HEK293 (cell line): ENCODE measurements around the gene LMBR1.

Experiments
- CTCF ChIA-PET: fragments of 350-600 bp; formaldehyde crosslinking; extraction: SDS; loops from one replicate; lab custom pipeline; 2021; ENCODE audit warnings: antibody characterized with exemption; lab: Yijun Ruan, JAX
- POLR2A ChIA-PET: fragments of 300-600 bp; formaldehyde crosslinking; extraction: SDS; loops from one replicate; lab custom pipeline; 2020; ENCODE audit warnings: antibody characterized with exemption, inconsistent platforms; lab: Yijun Ruan, JAX
- H3K27ac ChIP-seq: fragments of 200-500 bp; sonication (Bioruptor generic); 2 replicates; pipeline ENCODE4 v1.5.1; 2014; ENCODE audit warnings: low read depth, low read length, control low read depth, inconsistent platforms; ENCODE audit errors: extremely low read depth
- H3K36me3 ChIP-seq, 2 experiments: fragments of 200-500 bp in 1 of 2; sonication (Bioruptor generic) in 1 of 2; 1 replicate in 1 of 2; 2 replicates in 1 of 2; pipeline ENCODE4 v1.5.1; 2014 to 2017; ENCODE audit warnings: inconsistent platforms in 2 of 2, low read length in 2 of 2; ENCODE audit not compliant: control insufficient read depth in 2 of 2, insufficient read depth in 1 of 2
- H3K4me1 ChIP-seq: fragments of 200-500 bp; sonication (Bioruptor generic); 2 replicates; pipeline ENCODE4 v1.5.1; 2014; ENCODE audit warnings: mild to moderate bottlenecking, low read length, inconsistent platforms; ENCODE audit not compliant: control insufficient read depth, insufficient read depth
- H3K4me3 ChIP-seq: 2 replicates; pipeline ENCODE4 v1.5.1; 2011; ENCODE audit warnings: low read depth, mild to moderate bottlenecking, control low read depth, low read length, moderate library complexity
- H3K9me3 ChIP-seq: fragments of 200-500 bp; sonication (Bioruptor generic); 2 replicates; pipeline ENCODE4 v1.5.1; 2014; ENCODE audit warnings: low read depth, low read length, inconsistent platforms; ENCODE audit not compliant: control insufficient read depth, insufficient read depth
- KLF17 ChIP-seq: fragments of 450-650 bp; formaldehyde crosslinking; IDR thresholded peaks from 2 replicates; pipeline ENCODE4 v1.5.1; 2016; ENCODE audit warnings: missing biosample characterization, missing genetic modification characterization
- PATZ1 ChIP-seq: fragments of 450-650 bp; formaldehyde crosslinking; IDR thresholded peaks from 2 replicates; pipeline ENCODE4 v1.5.1; 2016; ENCODE audit warnings: missing biosample characterization, missing genetic modification characterization
- REST ChIP-seq: fragments of 450-650 bp; formaldehyde crosslinking; IDR thresholded peaks from 2 replicates; pipeline ENCODE4 v1.5.1; 2016; ENCODE audit warnings: missing biosample characterization, missing genetic modification characterization
- ZBTB1 ChIP-seq: fragments of 450-650 bp; formaldehyde crosslinking; IDR thresholded peaks from 2 replicates; pipeline ENCODE4 v1.5.1; 2016; ENCODE audit warnings: missing biosample characterization, missing genetic modification characterization
- ZBTB10 ChIP-seq: fragments of 450-650 bp; formaldehyde crosslinking; IDR thresholded peaks from 2 replicates; pipeline ENCODE4 v1.5.1; 2016; ENCODE audit warnings: missing biosample characterization, missing genetic modification characterization
- ZBTB21 ChIP-seq: fragments of 450-650 bp; formaldehyde crosslinking; IDR thresholded peaks from 2 replicates; pipeline ENCODE4 v1.5.1; 2017; ENCODE audit warnings: missing biosample characterization, missing genetic modification characterization
- ZNF133 ChIP-seq: fragments of 450-650 bp; formaldehyde crosslinking; IDR thresholded peaks from 2 replicates; pipeline ENCODE4 v1.5.1; 2016; ENCODE audit warnings: missing biosample characterization, missing genetic modification characterization
- ZNF2 ChIP-seq: fragments of 450-650 bp; formaldehyde crosslinking; IDR thresholded peaks from 2 replicates; pipeline ENCODE4 v1.5.1; 2016; ENCODE audit warnings: missing biosample characterization, missing genetic modification characterization
- ZNF214 ChIP-seq: fragments of 450-650 bp; formaldehyde crosslinking; IDR thresholded peaks from 2 replicates; pipeline ENCODE4 v1.5.1; 2017; ENCODE audit warnings: missing biosample characterization, mild to moderate bottlenecking, missing genetic modification characterization, borderline replicate concordance
- ZNF354C ChIP-seq: fragments of 450-650 bp; formaldehyde crosslinking; IDR thresholded peaks from 2 replicates; pipeline ENCODE4 v1.5.1; 2016; ENCODE audit warnings: missing biosample characterization, missing genetic modification characterization, low read depth, borderline replicate concordance
- ZNF433 ChIP-seq: fragments of 450-650 bp; formaldehyde crosslinking; IDR thresholded peaks from 2 replicates; pipeline ENCODE4 v1.5.1; 2016; ENCODE audit warnings: missing biosample characterization, missing genetic modification characterization, low read depth
- ZNF585B ChIP-seq: fragments of 450-650 bp; formaldehyde crosslinking; IDR thresholded peaks from 2 replicates; pipeline ENCODE4 v1.5.1; 2016; ENCODE audit warnings: missing biosample characterization, missing genetic modification characterization
- ZNF645 ChIP-seq: fragments of 450-650 bp; formaldehyde crosslinking; IDR thresholded peaks from 2 replicates; pipeline ENCODE4; 2016; ENCODE audit warnings: missing biosample characterization, missing genetic modification characterization
- ZNF677 ChIP-seq: fragments of 450-650 bp; IDR thresholded peaks from 2 replicates; pipeline ENCODE4 v1.5.0; 2018; ENCODE audit warnings: missing biosample characterization, mild to moderate bottlenecking, missing genetic modification characterization, moderate library complexity
- ZNF707 ChIP-seq: fragments of 450-650 bp; formaldehyde crosslinking; IDR thresholded peaks from 2 replicates; pipeline ENCODE4 v1.5.1; 2016; ENCODE audit warnings: missing biosample characterization, missing genetic modification characterization
- ZNF747 ChIP-seq: fragments of 450-650 bp; formaldehyde crosslinking; IDR thresholded peaks from 2 replicates; pipeline ENCODE4 v1.5.1; 2016; ENCODE audit warnings: missing biosample characterization, missing genetic modification characterization
- ZNF830 ChIP-seq: fragments of 450-650 bp; IDR thresholded peaks from 2 replicates; pipeline ENCODE4 v1.5.0; 2018; ENCODE audit warnings: missing biosample characterization, missing genetic modification characterization, low read depth, mild to moderate bottlenecking, moderate library complexity

The LMBR1 gene

GRCh38 chr7:156651474-156651873 is 241.5 kb downstream of the LMBR1 start:
- Histone ChIP-seq H3K36me3 (peaks cover 0 to 10% of the 10 kb centered on the region in 2 experiments; a peak in 1 of 3 replicates), H3K27ac (no peak overlapping the region), H3K4me1 (no peaks in the 10 kb centered on the region), H3K9me3 (no peaks in the 10 kb centered on the region), H3K4me3 (no peak overlapping the region)
- ChIA-PET POLR2A (no interaction called here), CTCF (interaction anchor here (0.9 kb wide), 1 partner anchor 18 kb away, joined by 4 read pairs; no protein-coding TSS in a partner anchor)
- TF ChIP-seq ZNF645 (tag by site-specific recombination): no peak
- no peak for TF ChIP-seq ZNF585B (tag by site-specific recombination)
- no peak for TF ChIP-seq ZNF214
- TF ChIP-seq ZNF2 (tag by site-specific recombination): no peak
- TF ChIP-seq REST: no peak
- TF ChIP-seq KLF17 (tag by site-specific recombination): no peak
- no peak for TF ChIP-seq ZBTB10
- TF ChIP-seq ZBTB1 (tag by site-specific recombination): no peak
- TF ChIP-seq ZNF830 (tag by site-specific recombination): no peak
- TF ChIP-seq ZNF707 (tag by site-specific recombination): no peak
- no peak for TF ChIP-seq ZNF354C (tag by site-specific recombination)
- TF ChIP-seq ZBTB21 (tag by site-specific recombination): no peak
- no peak for TF ChIP-seq ZNF677 (tag by site-specific recombination)
- no peak for TF ChIP-seq ZNF133 (tag by site-specific recombination)
- TF ChIP-seq PATZ1 (tag by site-specific recombination): no peak
- TF ChIP-seq ZNF433 (tag by site-specific recombination): no peak
- no peak for TF ChIP-seq ZNF747 (tag by site-specific recombination)
